Right atrium auricular region (tissue), 2 donors: ENCODE results near the gene MS4A4A. TPM values are rescaled to one million over a fixed set of nuclear protein-coding genes. Genes with fewer than 3 reads are reported as not detected.

Source experiments
- DNase-seq: peaks from one replicate; pipeline ENCODE4 v3.0.0-alpha.2; 2019; ENCODE audit warnings: low spot score
- H3K27ac ChIP-seq, 2 donors: fragments of 200-600 bp; sonication (generic); 1 replicate in 1 of 2; 2 replicates in 1 of 2; pipeline ENCODE4 v1.5.1; 2016 to 2019
- H3K27me3 ChIP-seq, 2 donors: fragments of 200-600 bp; sonication (generic); one replicate each; pipeline versions ENCODE4 v1.5.1 to v1.6.0; 2017 to 2019
- H3K36me3 ChIP-seq: fragments of 200-600 bp; sonication (generic); one replicate; pipeline ENCODE4 v1.5.1; 2016
- H3K4me1 ChIP-seq, 2 donors: fragments of 200-600 bp; sonication (generic); one replicate each; pipeline versions ENCODE4 v1.5.1 to v1.6.0; 2017 to 2019
- H3K4me3 ChIP-seq, 2 donors: fragments of 200-600 bp; sonication (generic); 1 replicate in 1 of 2; 2 replicates in 1 of 2; pipeline ENCODE4 v1.5.1; 2017 to 2019; ENCODE audit warnings: mild to moderate bottlenecking in 1 of 2, moderate library complexity in 1 of 2
- H3K9me3 ChIP-seq, 2 donors: fragments of 200-600 bp; sonication (generic); one replicate each; pipeline ENCODE4 v1.5.1; 2019
- total RNA-seq, 2 donors: library from RNA; depleted of rRNA; stranded (reverse); fragments of >200 nt; gene quantifications; one replicate each; pipeline ENCODE4 v1.1.0, GENCODE V29; 2016
- TF ChIP-seq, protein P1 (sequence below), 2 donors: fragments of 200-600 bp; sonication (generic); IDR thresholded peaks; one replicate each; pipeline ENCODE4 v1.5.1; 2019; ENCODE audit warnings: antibody characterized with exemption in 2 of 2

The MS4A4A gene
- total RNA-seq, 2 donors from 2014 or later, result 7.8 to 11.6 TPM

DNA sequence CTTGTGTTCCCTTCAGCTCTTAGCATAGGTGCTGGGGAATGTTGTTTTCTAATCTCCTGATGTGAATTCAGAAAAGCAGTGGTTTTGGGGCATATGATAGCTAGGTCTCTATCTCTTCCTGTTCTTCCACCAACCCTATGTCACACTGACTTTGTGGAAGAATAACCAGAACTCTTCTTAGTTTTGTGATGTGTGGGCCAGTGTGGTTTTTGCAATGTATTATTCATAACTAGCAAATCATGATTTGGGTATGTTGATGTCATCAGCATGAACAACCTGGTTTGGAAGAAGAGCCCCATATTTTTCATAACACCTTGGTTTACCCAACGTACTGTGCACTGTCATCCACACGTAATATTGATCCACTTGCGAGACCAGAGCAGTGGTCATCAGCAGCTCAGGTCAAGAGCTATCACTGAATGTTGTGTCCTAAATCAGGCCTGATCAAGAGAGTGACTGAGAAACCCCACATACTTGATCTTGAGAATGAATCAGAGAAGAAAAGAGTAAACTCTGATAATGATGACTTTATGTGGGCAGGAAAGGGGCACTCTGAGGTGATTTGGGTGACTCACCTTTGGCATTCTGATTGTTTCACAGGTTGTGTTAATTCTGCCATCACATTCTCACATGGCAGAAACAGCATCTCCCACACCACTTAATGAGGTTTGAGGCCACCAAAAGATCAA lies 27.2 kb downstream of the MS4A4A start:
- Histone ChIP-seq H3K27me3 (no peaks in the 10 kb centered on the region), H3K4me1 (no peaks in the 10 kb centered on the region), H3K4me3 (no peak overlapping the region), H3K9me3 (no peaks in the 10 kb centered on the region), H3K27ac (no peak overlapping the region), H3K36me3 (no peaks in the 10 kb centered on the region)
- TF ChIP-seq, protein P1, sequence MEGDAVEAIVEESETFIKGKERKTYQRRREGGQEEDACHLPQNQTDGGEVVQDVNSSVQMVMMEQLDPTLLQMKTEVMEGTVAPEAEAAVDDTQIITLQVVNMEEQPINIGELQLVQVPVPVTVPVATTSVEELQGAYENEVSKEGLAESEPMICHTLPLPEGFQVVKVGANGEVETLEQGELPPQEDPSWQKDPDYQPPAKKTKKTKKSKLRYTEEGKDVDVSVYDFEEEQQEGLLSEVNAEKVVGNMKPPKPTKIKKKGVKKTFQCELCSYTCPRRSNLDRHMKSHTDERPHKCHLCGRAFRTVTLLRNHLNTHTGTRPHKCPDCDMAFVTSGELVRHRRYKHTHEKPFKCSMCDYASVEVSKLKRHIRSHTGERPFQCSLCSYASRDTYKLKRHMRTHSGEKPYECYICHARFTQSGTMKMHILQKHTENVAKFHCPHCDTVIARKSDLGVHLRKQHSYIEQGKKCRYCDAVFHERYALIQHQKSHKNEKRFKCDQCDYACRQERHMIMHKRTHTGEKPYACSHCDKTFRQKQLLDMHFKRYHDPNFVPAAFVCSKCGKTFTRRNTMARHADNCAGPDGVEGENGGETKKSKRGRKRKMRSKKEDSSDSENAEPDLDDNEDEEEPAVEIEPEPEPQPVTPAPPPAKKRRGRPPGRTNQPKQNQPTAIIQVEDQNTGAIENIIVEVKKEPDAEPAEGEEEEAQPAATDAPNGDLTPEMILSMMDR (IDR thresholded peaks at IDR 0.05), result no peak
- DNase-seq, result no peak

DNA sequence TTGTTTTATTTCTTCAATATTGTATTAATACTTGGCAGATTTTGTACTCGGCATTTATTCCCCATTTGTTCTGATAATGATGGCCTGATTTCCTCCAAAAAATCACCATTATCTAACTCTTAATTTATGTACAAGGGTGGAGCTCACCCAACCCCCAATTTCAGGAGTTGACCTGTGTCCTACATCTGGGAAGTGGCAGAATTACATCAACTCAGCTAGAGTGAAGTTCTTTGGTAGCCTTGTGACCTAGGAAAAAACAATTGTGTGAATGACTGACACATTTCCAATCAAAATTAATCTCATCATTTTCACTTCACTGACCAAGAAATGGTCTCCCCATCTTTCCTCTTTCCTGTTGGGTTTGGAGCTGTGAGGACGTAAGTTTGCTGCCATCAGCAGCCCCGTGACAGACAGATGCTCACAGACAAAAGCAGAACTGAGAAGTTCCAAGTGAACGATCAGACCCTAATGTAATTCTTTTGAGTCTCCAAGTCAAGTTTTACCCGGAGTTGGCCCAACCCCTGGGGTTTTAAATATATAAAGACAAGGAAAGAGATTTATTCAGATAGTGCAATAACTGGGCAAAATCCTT lies 30.0 kb downstream of the MS4A4A start:
- TF ChIP-seq, protein P1 (IDR thresholded peaks at IDR 0.05), result no peak
- no peak for DNase-seq

DNA sequence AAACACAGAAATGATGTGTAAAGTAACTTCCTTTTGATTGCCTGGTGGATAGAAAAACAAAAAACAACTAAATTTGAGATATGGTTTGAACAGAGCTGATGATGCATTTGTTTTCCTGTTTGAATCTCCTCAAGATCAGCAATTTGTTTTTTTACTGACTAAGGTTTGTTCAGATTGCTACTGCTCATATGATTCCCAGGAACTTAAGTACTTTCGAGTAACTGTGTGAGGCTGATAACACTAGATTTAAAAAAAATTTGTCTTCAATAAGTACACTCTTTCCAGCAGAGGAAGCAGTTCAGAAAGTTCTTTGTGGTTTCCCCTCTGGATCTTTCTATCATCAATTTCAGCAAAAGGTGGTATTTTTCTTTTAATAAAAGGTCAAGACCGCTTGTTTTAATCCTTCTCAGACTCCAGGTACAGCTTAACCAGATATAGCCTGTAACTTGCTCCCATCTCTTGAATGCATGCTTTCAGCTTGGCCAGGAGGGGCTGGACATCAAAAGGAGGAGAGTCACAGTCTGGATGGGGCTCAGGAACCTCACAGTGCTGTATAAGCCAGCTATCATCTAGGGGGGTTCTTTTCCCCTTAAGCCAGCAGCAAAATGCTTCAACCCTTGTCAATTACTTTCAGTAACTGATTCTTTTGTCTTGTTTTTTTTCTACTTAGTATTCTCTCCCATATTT lies 34.3 kb downstream of the MS4A4A start:
- H3K4me3 ChIP-seq, result no peak overlapping the region
- H3K9me3 ChIP-seq, result peaks cover 0 to 13% of the 10 kb centered on the region in 2 donors
- DNase-seq, result no peak
- no peak overlapping the region for H3K27ac ChIP-seq
- H3K36me3 ChIP-seq, result no peaks in the 10 kb centered on the region
- no peaks in the 10 kb centered on the region for H3K4me1 ChIP-seq
- no peaks in the 10 kb centered on the region for H3K27me3 ChIP-seq
- TF ChIP-seq, protein P1 (IDR thresholded peaks at IDR 0.05), result no peak

More for the DNA sequence above, 30.0 kb downstream of the MS4A4A start:
- Histone ChIP-seq H3K27me3 (no peaks in the 10 kb centered on the region), H3K9me3 (no peaks in the 10 kb centered on the region), H3K27ac (no peak overlapping the region), H3K4me3 (no peak overlapping the region), H3K4me1 (no peaks in the 10 kb centered on the region), H3K36me3 (no peaks in the 10 kb centered on the region)

DNA sequence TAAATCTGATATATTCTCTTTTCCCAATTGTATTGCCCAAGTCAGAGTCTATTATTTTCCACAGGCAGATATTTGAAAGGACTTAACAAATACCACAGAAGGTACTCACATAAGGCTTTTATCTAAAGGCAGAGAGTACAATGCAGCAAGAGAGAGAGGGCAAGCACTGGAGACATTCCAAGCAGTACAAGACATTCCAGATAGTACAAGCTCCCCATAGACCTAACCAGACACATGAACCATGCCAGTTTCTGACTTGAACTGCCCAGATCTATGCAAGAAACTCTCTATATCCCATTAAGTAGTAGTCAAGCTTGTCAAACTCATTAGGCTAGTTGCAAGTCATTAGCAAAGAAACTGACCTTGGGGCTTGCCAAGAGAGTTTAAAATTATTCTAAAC lies 35.4 kb downstream of the MS4A4A start:
- H3K4me3 ChIP-seq, result no peak overlapping the region
- H3K27me3 ChIP-seq, result no peaks in the 10 kb centered on the region
- TF ChIP-seq, protein P1 (IDR thresholded peaks at IDR 0.05), result no peak
- no peak overlapping the region for H3K27ac ChIP-seq
- no peaks in the 10 kb centered on the region for H3K4me1 ChIP-seq
- H3K36me3 ChIP-seq, result no peaks in the 10 kb centered on the region
- H3K9me3 ChIP-seq, result peaks cover 0 to 24% of the 10 kb centered on the region in 2 donors
- DNase-seq, result no peak

DNA sequence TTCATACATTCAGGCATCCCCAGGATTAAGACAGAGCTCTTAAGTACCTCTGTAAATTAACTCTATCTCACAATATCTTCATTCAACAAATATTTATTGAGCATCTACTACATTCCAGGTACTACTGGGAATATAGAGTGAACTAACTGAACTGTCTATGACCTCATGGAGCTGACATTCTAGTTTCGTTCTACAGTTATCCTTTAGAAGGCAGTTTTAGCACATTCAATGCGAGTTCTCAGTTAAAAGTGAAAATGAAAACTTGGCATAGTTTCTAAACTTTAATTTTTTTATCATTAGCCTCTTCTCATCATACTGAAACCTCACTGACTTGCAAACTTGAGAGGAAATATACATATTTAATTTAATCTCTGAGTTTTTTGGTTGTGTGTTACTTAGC lies 35.9 kb downstream of the MS4A4A start:
- peaks cover 0 to 29% of the 10 kb centered on the region in 2 donors for H3K9me3 ChIP-seq
- H3K27ac ChIP-seq, result no peak overlapping the region
- no peaks in the 10 kb centered on the region for H3K36me3 ChIP-seq
- no peak for DNase-seq
- TF ChIP-seq, protein P1 (IDR thresholded peaks at IDR 0.05), result no peak
- no peaks in the 10 kb centered on the region for H3K27me3 ChIP-seq
- H3K4me1 ChIP-seq, result no peaks in the 10 kb centered on the region
- no peak overlapping the region for H3K4me3 ChIP-seq
